Calu3 (cell line): Measurements from ENCODE around the gene SERPINF2. TPM values are rescaled to one million over a fixed set of nuclear protein-coding genes. Genes with fewer than 3 reads are reported as not detected.

Experiments
- BruUV-seq: library from RNA; stranded (reverse); fragments of 400-500 nt; replicated peaks from 2 replicates; lab custom pipeline; 2021; lab: Mats Ljungman, UMichigan
- CTCF ChIA-PET: fragments of 300-600 bp; sonication (Branson Sonifier 250); formaldehyde crosslinking; loops from one replicate; lab custom pipeline; 2022; ENCODE audit warnings: antibody characterized with exemption; lab: Charles Lee
- DNase-seq: peaks from one replicate; pipeline ENCODE4 v3.0.0; 2022
- H3K27ac Mint-ChIP-seq: one replicate; pipeline ENCODE4 v1.8.0; 2022; ENCODE audit warnings: mixed read lengths; ENCODE audit not compliant: unreplicated experiment
- H3K27me3 Mint-ChIP-seq: one replicate; pipeline ENCODE4 v1.8.0; 2022; ENCODE audit warnings: mixed read lengths; ENCODE audit not compliant: unreplicated experiment
- H3K36me3 Mint-ChIP-seq: one replicate; pipeline ENCODE4 v1.8.0; 2022; ENCODE audit warnings: mild to moderate bottlenecking, moderate library complexity, mixed read lengths; ENCODE audit not compliant: insufficient read depth, unreplicated experiment
- H3K4me1 Mint-ChIP-seq: one replicate; pipeline ENCODE4 v1.8.0; 2022; ENCODE audit warnings: mild to moderate bottlenecking, low read depth, mixed read lengths; ENCODE audit not compliant: unreplicated experiment
- H3K4me3 Mint-ChIP-seq: one replicate; pipeline ENCODE4 v1.8.0; 2022; ENCODE audit warnings: mild to moderate bottlenecking, low read depth, moderate library complexity, mixed read lengths; ENCODE audit not compliant: unreplicated experiment
- H3K9me3 Mint-ChIP-seq: one replicate; pipeline ENCODE4 v1.8.0; 2022; ENCODE audit warnings: low read depth, mixed read lengths; ENCODE audit not compliant: unreplicated experiment
- CTCF ChIP-seq: fragments of 200-600 bp; IDR thresholded peaks from one replicate; pipeline ENCODE4 v1.8.0; 2022; ENCODE audit warnings: antibody characterized with exemption; ENCODE audit not compliant: unreplicated experiment
- intact Hi-C: fragments of 100-400 bp; cut with micrococcal nuclease; formaldehyde crosslinking; loops from one replicate; pipeline ENCODE4 v1.10.0; 2022; ENCODE audit not compliant: unreplicated experiment
- total RNA-seq: library from RNA; stranded (reverse); gene quantifications from 2 replicates; pipeline ENCODE4 v1.2.3, GENCODE V29; 2022

The SERPINF2 gene
- total RNA-seq, 1 experiment from 2014 or later = 0.76 TPM

- TF ChIP-seq CTCF = no peak
- TSS peak; percentile 42 for BruUV-seq
- H3K9me3 Mint-ChIP-seq = no peaks in the 10 kb centered on the region
- CTCF ChIA-PET = interaction anchor here (0.6 kb wide), 1 partner anchor 21 kb away, joined by 4 read pairs; no protein-coding TSS in a partner anchor
- H3K4me1 Mint-ChIP-seq = no peaks in the 10 kb centered on the region
- peak overlapping the region; percentile 55 for H3K4me3 Mint-ChIP-seq
- no peak for DNase-seq
- H3K27me3 Mint-ChIP-seq = no peaks in the 10 kb centered on the region
- H3K27ac Mint-ChIP-seq = no peak overlapping the region
- intact Hi-C loops = no loop called here
- H3K36me3 Mint-ChIP-seq = peaks cover 19% of the 10 kb centered on the region
These were observed 16.8 kb upstream of the SERPINF2 start for GRCh38 chr17:1725642-1726511.

GRCh38 chr17:1726626-1727257 is 15.9 kb upstream of the SERPINF2 start:
- CTCF ChIA-PET = no interaction called here
- no TSS peak for BruUV-seq
- Mint-ChIP-seq H3K27me3 (no peaks in the 10 kb centered on the region), H3K27ac (no peak overlapping the region), H3K4me3 (no peak overlapping the region), H3K4me1 (no peaks in the 10 kb centered on the region), H3K36me3 (peaks cover 19% of the 10 kb centered on the region), H3K9me3 (no peaks in the 10 kb centered on the region)
- no peak for TF ChIP-seq CTCF
- no peak for DNase-seq
- intact Hi-C loops = no loop called here

- no peak overlapping the region for H3K4me3 Mint-ChIP-seq
- no peak for TF ChIP-seq CTCF
- no peak overlapping the region for H3K27ac Mint-ChIP-seq
- no peaks in the 10 kb centered on the region for H3K27me3 Mint-ChIP-seq
- intact Hi-C loops = no loop called here
- DNase-seq = no peak
- CTCF ChIA-PET = no interaction called here
- H3K36me3 Mint-ChIP-seq = peaks cover 19% of the 10 kb centered on the region
- BruUV-seq = no TSS peak
- H3K4me1 Mint-ChIP-seq = no peaks in the 10 kb centered on the region
- no peaks in the 10 kb centered on the region for H3K9me3 Mint-ChIP-seq
These were observed 15.3 kb upstream of the SERPINF2 start for GRCh38 chr17:1727258-1727789.

GRCh38 chr17:1727876-1728630 is 14.6 kb upstream of the SERPINF2 start:
- no peaks in the 10 kb centered on the region for H3K9me3 Mint-ChIP-seq
- peaks cover 14% of the 10 kb centered on the region for H3K36me3 Mint-ChIP-seq
- no peak overlapping the region for H3K27ac Mint-ChIP-seq
- CTCF ChIA-PET = no interaction called here
- intact Hi-C loops = no loop called here
- no peak for TF ChIP-seq CTCF
- no TSS peak for BruUV-seq
- H3K4me3 Mint-ChIP-seq = no peak overlapping the region
- no peaks in the 10 kb centered on the region for H3K4me1 Mint-ChIP-seq
- DNase-seq = no peak
- H3K27me3 Mint-ChIP-seq = no peaks in the 10 kb centered on the region
